GM12874 (cell line): ENCODE measurements around the gene PHACTR2.

Source experiments
- CTCF ChIP-seq: IDR thresholded peaks from 2 replicates; pipeline ENCODE4 v1.5.1; 2011; ENCODE audit warnings: low read depth, mild to moderate bottlenecking, control low read depth, low read length, moderate library complexity; ENCODE audit not compliant: insufficient read depth

Gene PHACTR2

GRCh38 chr6:143747347-143747842 lies 69.6 kb downstream of the PHACTR2 start:
- TF ChIP-seq CTCF = no peak

- TF ChIP-seq CTCF = no peak
Observed at GRCh38 chr6:143749891-143750290, 72.1 kb downstream of the PHACTR2 start.

GRCh38 chr6:143750877-143751276 lies 73.1 kb downstream of the PHACTR2 start:
- no peak for TF ChIP-seq CTCF

GRCh38 chr6:143752459-143752858 lies 74.7 kb downstream of the PHACTR2 start:
- TF ChIP-seq CTCF = no peak

- TF ChIP-seq CTCF = no peak
Observed at GRCh38 chr6:143753678-143754077, 75.9 kb downstream of the PHACTR2 start.

- no peak for TF ChIP-seq CTCF
Observed at GRCh38 chr6:143754204-143754603, 76.4 kb downstream of the PHACTR2 start.

GRCh38 chr6:143755301-143755744 lies 77.6 kb downstream of the PHACTR2 start:
- no peak for TF ChIP-seq CTCF
